Mesenchymal stem cell (in vitro differentiated cells and primary cell): Measurements from ENCODE around the gene ITGAD.

Source experiments
- DNase-seq: peaks from one replicate; pipeline ENCODE4 v3.0.0-alpha.2; 2013
- H2AFZ ChIP-seq: one replicate; pipeline ENCODE4 v1.6.1; 2013; ENCODE audit warnings: low read depth, mild to moderate bottlenecking, control low read depth, inconsistent platforms, low read length, moderate library complexity
- H2AK5ac ChIP-seq: 2 replicates; pipeline ENCODE4 v1.6.1; 2013; ENCODE audit warnings: low read length, moderate library complexity, mild to moderate bottlenecking, inconsistent platforms; ENCODE audit not compliant: severe bottlenecking
- H2BK120ac ChIP-seq: one replicate; pipeline ENCODE4 v1.6.1; 2013; ENCODE audit warnings: low read depth, mild to moderate bottlenecking, inconsistent platforms, low read length, moderate library complexity
- H2BK12ac ChIP-seq, 2 experiments: one replicate each; pipeline ENCODE4 v1.6.1; 2013; ENCODE audit warnings: inconsistent platforms in 2 of 2, low read length in 2 of 2, mild to moderate bottlenecking in 2 of 2, moderate library complexity in 2 of 2, control low read depth in 1 of 2
- H2BK15ac ChIP-seq: one replicate; pipeline ENCODE4 v1.6.1; 2013; ENCODE audit warnings: mild to moderate bottlenecking, low read depth, inconsistent platforms; ENCODE audit not compliant: poor library complexity, severe bottlenecking
- H2BK5ac ChIP-seq: 2 replicates; pipeline ENCODE4 v1.6.1; 2013; ENCODE audit warnings: low read depth, mild to moderate bottlenecking, low read length, control low read depth, inconsistent platforms; ENCODE audit not compliant: poor library complexity, severe bottlenecking
- H3K14ac ChIP-seq, 2 experiments: one replicate each; pipeline ENCODE4 v1.6.1; 2013; ENCODE audit warnings: inconsistent platforms in 2 of 2, low read length in 2 of 2, control low read depth in 1 of 2, mild to moderate bottlenecking in 1 of 2, moderate library complexity in 1 of 2
- H3K18ac ChIP-seq, 2 experiments: one replicate each; pipeline ENCODE4 v1.6.1; 2013; ENCODE audit warnings: inconsistent platforms in 2 of 2, low read length in 2 of 2, control low read depth in 1 of 2, low read depth in 1 of 2, mild to moderate bottlenecking in 1 of 2
- H3K23ac ChIP-seq, 2 experiments: one replicate each; pipeline ENCODE4 v1.6.1; 2013; ENCODE audit warnings: inconsistent platforms in 2 of 2, low read length in 2 of 2, mild to moderate bottlenecking in 2 of 2, moderate library complexity in 2 of 2, control low read depth in 1 of 2
- H3K27ac ChIP-seq: 2 replicates; pipeline ENCODE4 v1.5.1; 2013; ENCODE audit warnings: mild to moderate bottlenecking, moderate library complexity, low read length, control low read depth, inconsistent platforms; ENCODE audit not compliant: poor library complexity, severe bottlenecking
- H3K27me3 ChIP-seq, 2 experiments: 2 replicates each; pipeline versions ENCODE4 v1.6.1 to v1.7.0; 2013; ENCODE audit warnings: low read length in 2 of 2, mild to moderate bottlenecking in 2 of 2, moderate library complexity in 2 of 2, control low read depth in 1 of 2, inconsistent platforms in 1 of 2; ENCODE audit not compliant: control insufficient read depth in 1 of 2, insufficient read depth in 1 of 2
- H3K36me3 ChIP-seq, 2 experiments: 2 replicates each; pipeline versions ENCODE4 v1.6.1 to v1.7.0; 2013; ENCODE audit warnings: low read length in 2 of 2, control low read depth in 1 of 2, inconsistent platforms in 1 of 2, low read depth in 1 of 2, mild to moderate bottlenecking in 1 of 2; ENCODE audit not compliant: insufficient read depth in 2 of 2, control insufficient read depth in 1 of 2
- H3K4ac ChIP-seq, 2 experiments: one replicate each; pipeline ENCODE4 v1.6.1; 2013; ENCODE audit warnings: inconsistent platforms in 2 of 2, low read length in 2 of 2, mild to moderate bottlenecking in 2 of 2, moderate library complexity in 2 of 2, control low read depth in 1 of 2, low read depth in 1 of 2
- H3K4me1 ChIP-seq: 2 replicates; pipeline ENCODE4 v1.6.1; 2013; ENCODE audit warnings: low read depth, low read length, control low read depth; ENCODE audit not compliant: control insufficient read depth, insufficient read depth
- H3K4me2 ChIP-seq: 2 replicates; pipeline ENCODE4 v1.6.1; 2013; ENCODE audit warnings: low read length, mild to moderate bottlenecking, inconsistent platforms; ENCODE audit not compliant: poor library complexity, severe bottlenecking
- H3K4me3 ChIP-seq, 2 experiments: 2 replicates each; pipeline versions ENCODE4 v1.5.1 to v1.7.0; 2013; ENCODE audit warnings: low read length in 2 of 2, mild to moderate bottlenecking in 2 of 2, control low read depth in 1 of 2, low read depth in 1 of 2; ENCODE audit not compliant: insufficient read depth in 1 of 2
- H3K79me1 ChIP-seq: replicated peaks from 2 replicates; pipeline ENCODE4 v1.6.1; 2013; ENCODE audit warnings: mild to moderate bottlenecking, control low read depth, low read length, inconsistent platforms; ENCODE audit not compliant: poor library complexity, severe bottlenecking
- H3K9ac ChIP-seq: 2 replicates; pipeline ENCODE4 v1.7.0; 2013; ENCODE audit warnings: mild to moderate bottlenecking, low read length, moderate library complexity
- H3K9me3 ChIP-seq: 2 replicates; pipeline ENCODE4 v1.7.0; 2013; ENCODE audit warnings: mild to moderate bottlenecking, low read length; ENCODE audit not compliant: control insufficient read depth
- H4K8ac ChIP-seq: one replicate; pipeline ENCODE4 v1.6.1; 2013; ENCODE audit warnings: inconsistent platforms, mild to moderate bottlenecking, low read length, moderate library complexity
- H4K91ac ChIP-seq: one replicate; pipeline ENCODE4 v1.6.1; 2013; ENCODE audit warnings: mild to moderate bottlenecking, low read length, inconsistent platforms
- WGBS: methylation state at CpG from one replicate; pipeline ENCODE4 v1.1.7; 2013; ENCODE audit warnings: mixed read lengths; 5-methylcytosine and 5-hydroxymethylcytosine counted together

Gene ITGAD

DNA sequence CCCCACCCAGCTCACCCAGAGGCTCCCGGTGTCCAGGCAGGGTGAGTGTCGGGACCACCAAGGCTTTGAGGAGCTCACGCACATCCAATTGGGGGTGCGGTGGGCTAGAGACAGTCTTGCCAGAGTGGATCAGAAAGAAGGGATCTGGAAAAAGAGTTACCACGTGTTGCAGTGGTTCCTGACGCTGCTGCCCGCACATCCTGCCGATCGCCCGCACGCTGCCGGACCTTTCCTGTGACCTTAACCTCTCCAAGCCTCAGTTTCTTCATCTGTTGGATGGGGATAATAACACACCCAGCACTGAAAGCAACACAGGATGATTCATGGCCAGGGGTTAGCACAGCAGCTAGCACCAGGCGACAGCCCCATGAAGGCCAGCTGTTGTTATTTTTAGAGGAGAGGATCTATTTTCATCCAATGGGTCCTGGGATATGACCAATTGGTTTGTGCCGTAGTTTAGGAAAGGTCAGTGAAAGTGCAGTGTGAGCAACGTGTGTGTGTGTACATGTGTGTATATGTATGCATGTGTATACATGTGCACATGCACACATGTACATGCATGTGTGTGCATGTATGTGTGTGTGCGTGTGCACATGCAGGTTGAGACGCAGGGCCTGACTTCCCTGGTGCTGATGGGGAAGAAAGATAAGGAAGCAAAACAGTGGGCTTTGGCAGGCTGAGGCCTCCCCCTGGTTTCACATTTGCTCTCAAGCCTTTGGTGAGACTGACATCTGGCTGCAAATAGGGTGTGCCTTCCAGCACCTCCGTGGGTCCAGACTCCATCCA is 35.6 kb upstream of the ITGAD start:
- no peak overlapping the region for H3K9ac ChIP-seq
- H3K4ac ChIP-seq = no peak overlapping the region

DNA sequence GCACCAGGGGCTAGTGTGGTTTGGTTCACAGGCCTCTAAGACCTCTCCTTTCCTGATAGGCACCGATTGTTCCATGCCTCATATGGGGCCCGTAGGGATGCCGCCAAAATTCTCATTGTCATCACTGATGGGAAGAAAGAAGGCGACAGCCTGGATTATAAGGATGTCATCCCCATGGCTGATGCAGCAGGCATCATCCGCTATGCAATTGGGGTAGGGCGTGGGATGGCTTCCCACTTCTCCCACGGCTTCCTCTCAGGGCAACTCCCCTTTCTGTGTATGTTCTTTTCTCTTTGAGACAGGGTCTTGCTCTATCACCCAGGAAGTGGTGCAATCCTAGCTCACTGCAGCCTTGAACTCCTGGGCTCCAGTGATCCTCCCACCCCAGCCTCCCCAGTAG is 32.9 kb upstream of the ITGAD start:
- Histone ChIP-seq H2BK15ac (no peak overlapping the region), H3K14ac (no peak overlapping the region), H3K27me3 (peaks cover 5 to 20% of the 10 kb centered on the region in 2 experiments), H2AK5ac (no peak overlapping the region), H3K9ac (no peak overlapping the region), H3K4me2 (no peak overlapping the region), H2BK120ac (no peak overlapping the region), H3K4me3 (no peak overlapping the region), H3K23ac (no peak overlapping the region), H3K4ac (no peak overlapping the region), H3K79me1 (no peaks in the 10 kb centered on the region), H3K4me1 (no peaks in the 10 kb centered on the region), H3K36me3 (no peaks in the 10 kb centered on the region), H3K9me3 (no peaks in the 10 kb centered on the region), H3K27ac (no peak overlapping the region), H4K8ac (no peak overlapping the region), H2BK12ac (no peak overlapping the region), H2BK5ac (no peak overlapping the region), H4K91ac (no peak overlapping the region), H2AFZ (no peak overlapping the region), H3K18ac (no peak overlapping the region)
- 78% methylated on average over 7 of the region's 7 CpGs for WGBS
- no peak for DNase-seq

More for the DNA sequence above, 35.6 kb upstream of the ITGAD start:
- H4K8ac ChIP-seq = no peak overlapping the region
- no peak overlapping the region for H3K27ac ChIP-seq
- H3K23ac ChIP-seq = no peak overlapping the region
- H3K18ac ChIP-seq = no peak overlapping the region
- peaks cover 5 to 18% of the 10 kb centered on the region in 2 experiments for H3K27me3 ChIP-seq
- no peak overlapping the region for H2BK5ac ChIP-seq
- no peak overlapping the region for H3K14ac ChIP-seq
- no peak overlapping the region for H2AFZ ChIP-seq
- no peaks in the 10 kb centered on the region for H3K36me3 ChIP-seq
- H4K91ac ChIP-seq = no peak overlapping the region
- no peak overlapping the region for H2AK5ac ChIP-seq
- peaks cover 3% of the 10 kb centered on the region for H3K4me1 ChIP-seq
- no peak for DNase-seq
- no peak overlapping the region for H2BK120ac ChIP-seq
- WGBS = 86% methylated on average over 18 of the region's 18 CpGs
- H3K4me2 ChIP-seq = no peak overlapping the region
- no peak overlapping the region for H3K4me3 ChIP-seq
- no peaks in the 10 kb centered on the region for H3K9me3 ChIP-seq
- H3K79me1 ChIP-seq = no peaks in the 10 kb centered on the region
- H2BK15ac ChIP-seq = no peak overlapping the region
- H2BK12ac ChIP-seq = no peak overlapping the region

DNA sequence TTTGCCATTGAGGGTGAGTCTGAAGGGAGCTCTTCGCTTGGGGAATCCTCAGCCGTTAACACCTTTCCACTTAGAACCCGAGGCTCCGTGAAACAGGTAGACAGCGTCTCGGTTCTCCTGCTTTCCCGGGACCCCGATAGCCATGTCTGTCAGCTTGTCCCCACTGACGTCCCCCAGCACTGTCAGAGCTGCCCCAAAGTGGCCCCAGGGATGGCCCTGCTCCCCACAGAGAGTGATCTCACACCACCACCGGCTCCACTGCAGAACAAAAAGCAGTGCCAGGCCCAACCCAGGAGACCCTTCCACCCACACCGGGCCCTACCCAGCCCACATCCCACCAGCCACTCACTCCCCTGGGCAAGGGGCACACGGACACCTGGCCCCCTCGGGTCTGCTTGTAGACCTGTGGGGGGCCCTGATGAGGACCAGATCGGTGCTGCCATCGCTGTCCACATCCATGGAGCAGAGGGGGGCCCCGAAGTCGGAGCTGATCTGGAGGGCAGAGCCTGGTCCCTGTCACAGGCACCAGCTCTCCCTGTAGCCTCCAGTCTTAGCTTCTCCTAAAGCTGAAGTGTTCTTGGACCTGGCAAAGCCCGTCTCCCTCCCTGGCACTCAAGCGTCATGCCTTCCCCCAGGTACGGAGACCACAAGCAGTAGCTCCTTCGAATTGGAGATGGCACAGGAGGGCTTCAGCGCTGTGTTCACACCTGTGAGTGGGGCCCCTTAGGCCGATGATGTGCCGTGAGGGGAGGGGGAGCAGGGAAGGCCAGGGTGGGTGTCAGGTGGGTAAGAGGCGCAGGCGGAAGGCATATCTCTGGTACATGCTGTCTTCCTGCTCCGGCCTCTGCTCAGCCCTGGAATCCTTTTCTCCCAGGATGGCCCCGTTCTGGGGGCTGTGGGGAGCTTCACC is 31.7 kb upstream of the ITGAD start:
- no peak overlapping the region for H3K14ac ChIP-seq
- H3K18ac ChIP-seq = no peak overlapping the region
- H3K27ac ChIP-seq = no peak overlapping the region
- H3K23ac ChIP-seq = no peak overlapping the region
- no peak overlapping the region for H2AK5ac ChIP-seq
- WGBS = 80% methylated on average over 28 of the region's 28 CpGs
- no peak overlapping the region for H2BK120ac ChIP-seq
- H3K36me3 ChIP-seq = no peaks in the 10 kb centered on the region
- no peak overlapping the region for H3K4ac ChIP-seq
- no peak overlapping the region for H3K9ac ChIP-seq
- no peak overlapping the region for H4K8ac ChIP-seq
- no peak overlapping the region for H2BK5ac ChIP-seq
- H3K4me2 ChIP-seq = no peak overlapping the region
- no peaks in the 10 kb centered on the region for H3K79me1 ChIP-seq
- no peak overlapping the region for H2BK15ac ChIP-seq
- no peak overlapping the region for H4K91ac ChIP-seq
- no peak overlapping the region for H2AFZ ChIP-seq
- H2BK12ac ChIP-seq = no peak overlapping the region
- no peaks in the 10 kb centered on the region for H3K9me3 ChIP-seq
- H3K27me3 ChIP-seq = peaks cover 5 to 27% of the 10 kb centered on the region in 2 experiments
- H3K4me3 ChIP-seq = peak overlapping the region in 1 of 2 experiments; percentile 14
- H3K4me1 ChIP-seq = no peaks in the 10 kb centered on the region
- no peak for DNase-seq
